GM19328 (cell line): ENCODE data around the gene ETV1.

ENCODE experiments used
- ATAC-seq: cut with Tn5 transposase; IDR thresholded peaks from one replicate; pipeline ENCODE4 v1.9.1; 2021; ENCODE audit warnings: mild to moderate bottlenecking, moderate library complexity; ENCODE audit not compliant: unreplicated experiment

The ETV1 gene

DNA sequence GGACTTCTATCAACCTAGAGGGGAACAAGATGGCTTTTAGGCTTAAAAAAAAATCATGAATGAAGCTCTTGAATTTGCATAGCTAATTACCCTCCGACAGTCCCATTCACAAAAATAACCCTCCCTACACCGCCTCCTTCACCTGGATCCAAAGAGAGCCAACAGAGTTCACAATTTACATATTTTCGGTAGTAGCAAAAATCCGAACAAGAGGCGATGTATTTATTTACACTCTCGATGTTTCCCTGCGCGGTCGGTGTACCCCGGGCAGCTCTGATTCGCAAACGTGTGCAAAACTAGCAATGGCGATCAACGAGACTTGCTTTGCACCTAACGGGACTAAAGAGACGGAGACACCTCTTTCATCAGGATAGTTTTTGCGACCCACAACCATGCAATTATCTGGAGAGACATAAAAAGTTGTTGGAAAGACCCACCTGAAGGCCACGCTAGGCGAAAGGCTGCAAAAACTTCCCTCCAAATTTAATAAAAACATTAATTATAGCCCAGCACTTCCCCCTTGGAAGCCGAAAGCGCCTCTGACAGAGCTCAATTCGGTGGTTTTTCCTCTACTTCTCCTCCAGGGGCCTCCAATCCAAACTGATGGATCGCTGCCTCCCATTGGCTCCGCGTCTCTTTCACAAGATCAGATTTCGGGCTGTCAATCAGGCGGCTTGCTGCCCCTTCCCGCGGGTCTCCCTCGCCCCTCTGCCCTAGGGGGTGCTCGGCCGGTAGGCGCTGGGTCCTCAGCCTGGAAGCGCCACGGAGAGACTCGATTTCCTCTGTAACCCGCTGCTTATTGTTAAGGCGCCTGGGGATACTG lies at the start of gene ETV1:
ETV1 (minus strand) TSS at position 541 of the 823 bp plus-strand sequence. CDS start 614 bp downstream, outside the sequence.
- no peak for ATAC-seq

DNA sequence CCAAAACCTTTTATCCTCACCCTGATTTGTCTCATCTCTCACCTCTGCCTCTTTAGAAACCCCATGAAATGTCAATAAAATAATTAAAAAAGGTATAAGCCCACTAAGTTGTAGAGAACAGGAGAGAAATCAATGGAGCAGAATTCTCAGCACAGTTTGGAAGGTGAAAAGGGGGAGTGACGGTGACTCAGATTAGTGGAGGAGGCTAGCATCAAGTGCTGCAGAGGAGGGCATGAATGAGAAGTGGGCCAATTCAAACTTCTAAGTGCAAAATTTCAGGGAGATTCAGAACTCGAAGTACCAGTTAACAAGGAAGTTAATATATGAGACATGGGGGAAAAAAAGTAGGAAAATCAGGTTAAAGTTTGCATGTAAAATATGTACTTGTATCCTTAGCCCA lies 34.9 kb upstream of the ETV1 start:
- ATAC-seq, result no peak

DNA sequence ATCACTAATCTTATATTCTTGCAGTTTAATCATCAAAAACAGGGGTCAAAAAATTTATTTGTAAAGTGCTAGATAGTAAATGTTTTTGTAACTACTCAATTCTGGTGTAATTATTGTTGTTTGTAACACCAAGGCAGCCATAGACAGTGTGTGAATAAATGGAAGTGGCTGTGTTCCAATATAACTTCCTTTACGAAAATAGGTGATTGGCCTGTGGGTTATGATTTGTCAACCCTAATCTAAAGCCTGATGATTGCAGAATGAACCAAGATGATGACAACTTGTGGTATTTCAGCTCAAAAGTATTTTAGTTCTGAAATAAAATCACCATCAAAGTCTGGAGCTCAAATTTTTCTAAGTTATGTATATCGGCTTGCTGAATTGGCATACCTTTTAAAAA lies 34.4 kb upstream of the ETV1 start:
- ATAC-seq, result no peak

DNA sequence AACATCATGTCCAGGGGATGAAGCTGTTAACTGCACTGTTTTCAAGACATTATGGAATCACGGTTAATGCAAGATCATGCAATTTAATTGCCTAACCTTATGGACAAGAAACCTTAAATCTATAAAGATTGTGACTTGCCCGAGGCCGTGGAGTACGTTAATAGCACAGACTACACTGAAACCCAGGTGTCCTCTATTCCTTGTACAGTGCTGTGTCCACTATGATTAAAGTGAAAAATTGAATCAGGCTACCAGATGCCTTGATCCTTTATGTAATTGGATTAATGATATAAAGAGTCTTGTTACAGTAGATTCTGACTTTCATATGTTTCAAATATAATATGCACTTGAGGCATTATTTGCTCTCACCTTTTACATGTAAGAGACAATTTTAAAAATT lies 33.9 kb upstream of the ETV1 start:
- ATAC-seq, result no peak

DNA sequence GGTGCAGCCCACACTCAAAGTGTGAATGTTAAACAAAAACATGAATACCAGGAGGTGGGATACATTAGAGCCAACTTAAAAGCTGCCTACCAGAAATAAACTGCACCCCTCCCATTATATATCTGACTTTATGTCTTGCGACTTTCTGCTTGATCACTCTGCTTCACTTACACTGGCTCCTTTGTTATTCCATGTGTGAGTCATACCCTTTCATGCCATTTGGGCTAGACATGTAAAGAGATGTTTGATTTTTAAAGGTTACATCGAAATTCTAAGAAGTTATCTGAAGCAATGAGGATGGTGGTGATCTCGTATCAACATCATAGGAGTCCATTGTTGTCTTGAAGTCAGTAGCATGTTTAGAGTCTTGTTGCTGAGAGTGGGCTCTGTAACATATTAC lies 31.6 kb upstream of the ETV1 start:
- ATAC-seq, result no peak

DNA sequence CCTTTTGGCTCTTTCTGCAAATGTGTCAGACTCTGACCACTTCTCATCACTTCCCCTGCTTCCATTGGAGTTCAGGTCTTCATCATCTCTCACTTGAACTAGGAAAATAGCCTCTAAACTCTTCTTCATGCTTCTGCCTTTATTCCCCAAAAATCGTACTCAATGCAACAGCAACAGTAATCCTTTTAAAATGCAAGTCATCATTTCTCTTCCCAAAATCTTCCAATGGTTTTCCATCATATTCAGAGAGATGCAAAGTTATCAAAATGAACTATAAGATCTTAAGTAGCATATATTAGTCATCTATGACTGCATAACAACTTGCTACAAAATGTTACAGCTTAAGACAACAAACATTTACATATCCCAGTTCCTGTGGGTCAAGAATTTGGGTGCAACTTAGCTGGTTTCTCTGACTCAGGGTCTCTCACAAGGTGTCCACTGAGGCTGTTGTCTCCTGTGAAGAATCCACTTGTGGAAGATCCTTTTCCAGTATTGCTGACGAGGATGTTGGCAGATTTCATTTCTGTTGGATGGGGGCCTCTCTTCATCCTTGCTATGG lies 31.0 kb upstream of the ETV1 start:
- no peak for ATAC-seq

DNA sequence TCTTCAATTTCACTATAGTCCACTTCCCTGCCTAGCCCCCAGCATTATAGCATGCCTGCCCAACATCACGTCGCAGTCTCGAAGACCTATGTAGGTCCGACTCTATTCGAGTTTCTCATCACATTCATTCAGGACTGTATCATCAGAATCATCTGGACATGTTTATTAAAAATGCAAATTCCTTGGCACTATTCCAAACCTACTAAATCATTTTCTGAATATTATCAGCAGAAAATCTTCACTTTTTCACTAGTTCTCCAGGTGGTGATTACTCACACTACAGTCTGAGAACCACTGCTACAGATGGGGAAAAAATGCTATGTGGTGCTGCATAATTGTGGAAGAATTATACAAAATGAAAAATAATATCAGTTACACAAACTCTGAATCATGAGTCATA lies 29.3 kb upstream of the ETV1 start:
- no peak for ATAC-seq

DNA sequence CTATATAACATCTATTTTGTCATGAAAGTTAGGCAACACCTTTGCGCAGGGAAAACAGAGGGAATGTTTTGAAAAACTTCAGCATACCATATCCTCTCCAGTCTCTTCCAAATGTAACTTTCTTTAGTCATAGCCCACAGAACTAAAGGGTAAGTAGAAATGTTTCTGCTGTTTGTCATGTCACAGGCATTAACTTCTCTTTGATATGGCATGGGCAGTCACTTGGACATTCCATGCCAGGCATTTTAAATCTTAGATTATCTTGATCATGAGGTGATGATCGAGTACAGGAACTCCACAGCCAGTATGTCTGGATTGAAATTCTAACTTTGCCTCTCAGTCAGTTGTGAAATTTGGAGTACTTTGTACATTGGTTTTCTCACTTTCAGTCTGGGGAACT lies 27.5 kb upstream of the ETV1 start:
- no peak for ATAC-seq

DNA sequence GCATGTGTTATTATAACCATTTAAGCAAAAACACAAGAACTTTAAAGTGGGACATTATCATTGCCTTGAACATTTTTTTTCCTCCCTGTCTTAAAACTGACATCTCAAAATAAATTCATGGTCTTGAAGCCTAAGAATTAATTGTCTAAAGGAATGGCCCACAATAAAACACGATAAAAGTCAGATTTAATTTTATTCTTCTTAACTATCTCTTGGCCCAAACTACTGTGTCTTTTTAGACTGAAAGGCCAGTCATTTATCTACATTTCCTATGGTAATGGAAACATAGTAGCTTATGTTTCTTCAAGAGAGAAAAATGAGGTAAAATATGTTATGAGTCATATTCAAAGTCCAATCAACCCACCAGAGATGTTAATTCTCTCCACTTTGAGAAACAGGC lies 24.4 kb upstream of the ETV1 start:
- ATAC-seq, result no peak

DNA sequence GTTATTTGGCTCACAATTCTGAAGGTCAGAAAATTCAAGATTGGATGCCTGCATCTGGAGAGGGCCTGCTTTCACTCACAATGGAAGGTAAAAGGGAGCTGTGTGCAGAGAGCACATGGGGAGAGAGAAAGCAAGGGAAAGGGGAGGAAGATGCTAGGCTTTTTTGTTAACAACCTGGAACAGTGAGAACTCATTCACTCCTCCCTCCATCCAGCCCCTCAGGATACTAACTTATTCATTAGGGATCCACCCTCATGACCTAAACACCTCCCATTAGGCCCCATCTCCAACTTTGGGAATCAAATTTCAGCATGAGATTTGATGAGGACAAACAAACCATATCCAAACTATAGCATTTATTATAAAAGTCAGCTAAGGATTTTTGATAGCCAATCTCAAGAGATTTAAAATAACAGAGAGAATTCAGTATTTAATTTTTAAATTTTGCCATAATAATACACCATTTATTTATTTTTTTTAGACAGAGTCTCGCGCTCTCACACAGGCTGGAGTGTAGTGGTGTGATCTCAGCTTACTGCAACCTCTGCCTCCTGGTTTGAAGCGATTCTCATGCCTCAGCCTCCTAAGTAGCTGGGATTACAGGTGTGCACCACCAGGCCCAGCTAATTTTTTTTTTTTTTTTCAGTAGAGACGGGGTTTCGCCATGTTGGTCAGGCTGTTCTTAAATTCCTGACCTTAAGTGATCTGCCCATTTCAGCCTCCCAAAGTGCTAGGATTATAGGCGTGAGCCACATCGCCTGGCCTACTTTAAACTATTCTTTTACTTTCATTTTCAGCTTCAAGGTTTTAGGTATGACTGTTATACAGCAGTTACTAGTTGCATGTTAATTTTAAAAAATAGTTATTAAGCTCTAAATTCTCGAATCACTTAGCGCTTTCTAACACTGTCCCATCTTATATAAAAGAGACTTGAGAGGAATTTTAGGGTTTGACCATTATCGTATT lies 20.3 kb upstream of the ETV1 start:
- no peak for ATAC-seq

DNA sequence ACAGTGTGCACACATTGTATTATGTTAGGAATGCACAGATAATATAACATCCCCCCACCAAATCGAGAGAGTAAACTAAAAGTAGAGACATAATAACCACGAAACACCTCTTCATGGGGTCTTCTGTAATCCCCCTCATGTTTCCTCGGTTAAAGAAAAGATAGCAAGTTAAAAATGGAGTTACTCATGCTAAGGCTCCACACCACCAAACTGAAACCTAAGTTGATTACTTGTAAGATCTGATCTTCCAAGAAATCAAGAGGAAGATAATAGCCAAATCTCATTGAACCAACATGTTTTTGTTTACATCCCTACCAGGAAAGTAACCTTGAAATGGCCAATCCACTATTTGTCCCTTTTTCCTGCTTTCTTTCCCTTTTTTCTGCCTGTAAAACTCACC lies 11.7 kb upstream of the ETV1 start:
- no peak for ATAC-seq

DNA sequence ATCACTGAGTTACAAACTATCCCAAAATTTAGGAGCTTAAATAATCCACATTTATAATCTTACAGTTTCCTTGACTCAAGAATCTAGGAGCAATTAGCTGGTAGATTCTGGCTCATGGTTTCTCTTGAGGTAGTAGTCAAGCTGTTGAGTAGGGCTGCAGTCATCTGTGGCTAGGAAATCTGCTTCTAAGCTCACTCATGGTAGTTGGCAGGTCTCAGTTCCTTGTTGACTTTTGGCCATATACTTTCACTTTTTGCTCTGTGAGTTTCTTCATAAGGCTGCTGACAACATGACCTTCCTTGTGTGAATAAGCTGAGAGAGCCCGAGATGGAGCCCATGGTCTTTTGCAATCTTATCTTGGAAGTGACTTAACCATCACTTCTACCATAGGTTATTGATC lies 10.8 kb upstream of the ETV1 start:
- ATAC-seq, result no peak

DNA sequence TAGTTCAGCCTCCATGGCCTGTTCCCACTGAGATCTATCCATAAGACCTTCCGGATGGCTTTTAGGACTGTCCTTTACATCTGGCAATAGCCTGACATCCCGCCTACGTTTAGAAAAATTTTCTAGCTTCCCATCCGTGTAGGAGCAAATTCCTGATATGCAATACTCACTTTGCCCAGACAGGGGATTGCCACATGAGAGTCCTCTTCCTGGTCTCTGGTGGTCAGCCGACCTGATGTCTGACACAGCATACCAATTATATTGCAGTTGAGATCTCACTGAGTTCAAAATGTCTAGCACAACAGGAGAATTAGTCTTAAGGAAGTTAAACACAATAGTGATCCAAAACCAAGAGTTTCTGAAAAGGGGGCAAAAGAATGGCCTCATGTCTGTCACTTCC lies 9.4 kb upstream of the ETV1 start:
- ATAC-seq, result no peak

DNA sequence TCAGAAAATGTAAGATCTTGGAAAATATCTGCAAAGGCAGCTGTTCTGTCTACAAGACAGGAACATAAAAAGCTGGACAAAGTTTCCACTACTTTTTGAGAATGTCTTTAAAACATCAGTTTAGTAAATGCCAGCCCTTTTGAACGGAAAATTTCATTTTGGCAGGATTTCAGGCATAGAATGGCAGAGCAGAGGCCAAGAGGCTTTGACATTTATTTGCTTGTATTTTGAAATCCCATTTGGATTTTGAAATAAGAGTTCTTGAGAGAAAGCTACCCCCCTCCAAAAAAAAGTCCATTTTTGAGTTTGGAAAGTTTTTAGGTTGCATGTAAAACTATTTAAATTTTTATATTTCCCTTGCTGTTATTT lies 3.1 kb upstream of the ETV1 start:
- no peak for ATAC-seq

DNA sequence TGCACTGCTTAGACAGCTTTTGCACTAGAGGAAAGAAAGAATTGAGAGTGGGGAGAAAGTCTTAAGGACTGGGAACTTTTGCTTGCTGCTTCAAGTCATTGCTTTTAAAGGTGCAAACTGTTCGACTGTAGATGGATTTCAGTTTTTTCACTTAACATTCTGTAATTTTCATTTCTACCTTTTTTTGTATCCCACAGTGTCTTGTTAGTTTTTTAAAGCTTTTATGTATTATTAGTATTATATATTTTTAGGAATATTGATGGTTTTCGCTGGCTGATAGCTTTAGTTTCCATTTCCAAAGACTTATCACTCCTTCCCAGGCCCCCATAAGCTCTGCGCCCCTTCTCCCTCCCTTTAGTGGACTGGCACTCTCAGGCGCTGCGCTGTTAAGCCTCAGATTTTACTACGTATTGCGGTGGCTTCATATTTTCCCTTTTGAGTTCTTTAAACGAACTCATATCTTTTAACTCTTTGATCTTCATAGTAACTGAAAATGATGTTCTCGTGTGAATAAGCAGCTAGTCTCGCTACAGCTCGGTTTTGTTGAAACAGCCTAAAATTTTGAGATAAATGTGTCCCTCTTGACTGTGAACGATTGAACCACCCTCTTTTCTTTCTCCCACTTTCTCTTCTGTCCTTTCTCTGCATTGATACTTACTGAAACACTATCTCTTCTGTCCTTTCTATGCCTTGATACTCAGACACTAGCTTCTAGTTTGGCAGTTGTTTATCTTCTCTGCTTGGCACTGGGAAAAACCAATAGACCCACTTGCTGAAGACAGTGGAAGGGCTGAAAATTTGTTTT lies 2.5 kb upstream of the ETV1 start:
- ATAC-seq, result no peak

DNA sequence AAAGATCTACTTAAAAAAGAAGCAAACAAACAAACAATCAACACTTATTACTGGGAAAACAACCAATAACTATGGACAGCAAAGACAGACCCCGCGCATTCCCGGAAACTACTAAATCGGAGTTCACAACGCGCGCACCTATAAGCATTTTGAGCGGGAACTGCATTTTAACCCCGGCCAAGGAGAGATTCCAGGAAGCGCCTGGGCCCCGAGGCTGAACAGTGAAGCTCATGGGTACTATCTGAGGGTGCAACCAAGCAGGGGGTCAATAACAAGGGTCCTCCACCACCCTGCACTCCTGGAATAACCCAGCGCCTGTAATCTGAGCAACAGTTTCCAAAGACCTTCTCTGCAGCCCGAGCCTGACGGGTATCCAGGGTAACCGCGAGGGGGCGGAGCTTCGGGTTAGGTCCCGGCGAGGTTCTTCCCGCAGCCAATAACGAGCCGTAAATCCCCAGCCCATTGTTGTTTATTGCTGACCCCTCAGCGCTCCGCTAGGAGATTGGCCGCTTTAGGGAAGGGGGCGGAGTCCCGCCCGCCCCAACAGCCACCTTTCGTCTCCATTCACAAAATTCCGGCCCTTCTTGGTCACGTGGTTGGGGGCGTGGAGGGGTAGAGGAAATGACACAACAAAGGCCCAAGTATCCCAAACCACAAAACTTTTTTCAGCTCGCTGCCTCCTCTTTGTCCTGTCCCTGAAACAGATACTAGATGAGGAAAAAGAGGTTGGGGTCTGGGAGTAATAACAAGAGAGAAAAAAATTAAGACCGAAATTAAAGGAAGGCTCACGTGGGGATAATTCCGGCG lies 1.7 kb upstream of the ETV1 start:
- ATAC-seq, result no peak

DNA sequence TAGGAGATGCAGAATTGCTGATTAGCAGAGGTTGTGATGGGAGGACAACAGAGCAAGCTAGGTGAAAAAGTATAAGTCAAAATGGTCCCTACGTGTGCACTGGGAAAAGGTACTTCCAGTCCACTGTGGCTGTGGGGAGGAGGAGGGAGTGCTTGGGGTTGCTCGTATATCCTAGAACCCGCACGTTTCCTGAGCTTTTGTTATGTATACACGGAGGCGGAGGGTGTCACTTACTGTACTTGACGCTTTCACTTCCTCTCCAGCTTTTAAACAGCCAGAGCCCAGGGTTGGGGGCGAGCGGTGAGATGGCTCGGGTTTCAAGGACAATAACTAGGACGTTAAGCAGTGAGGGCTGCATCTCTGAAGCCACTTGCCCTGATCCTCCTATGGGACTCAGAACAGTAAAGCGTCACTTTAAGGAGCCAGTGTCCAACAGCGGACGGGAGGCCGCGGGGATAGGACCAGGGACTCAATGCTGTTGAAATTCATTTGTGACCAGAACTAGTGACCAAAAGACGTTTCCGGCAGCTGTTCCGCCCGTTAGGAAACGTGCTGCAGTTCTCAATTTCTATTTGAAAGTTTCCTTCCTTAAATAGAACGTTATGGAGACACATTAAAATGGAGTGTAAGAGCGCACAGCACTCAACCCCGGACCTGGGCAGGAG lies 985 bp upstream of the ETV1 start:
- no peak for ATAC-seq

DNA sequence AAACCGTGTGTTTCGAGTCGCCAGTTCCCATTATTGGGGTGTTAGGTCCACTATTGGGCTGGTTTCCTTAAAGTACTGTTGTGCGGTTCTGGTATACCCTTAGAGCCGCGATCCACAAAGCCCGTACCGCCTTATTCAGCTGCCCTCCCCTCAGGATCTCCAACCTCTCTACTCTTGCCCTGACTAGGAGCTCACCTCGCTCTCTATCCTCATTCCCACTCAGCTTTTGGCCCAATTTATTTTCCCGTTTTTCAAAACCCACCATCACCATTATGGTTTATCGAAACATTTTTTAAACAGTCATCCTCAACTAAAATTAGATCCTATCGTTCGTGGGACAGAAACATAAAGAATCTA lies 461 bp upstream of the ETV1 start:
- ATAC-seq, result no peak

DNA sequence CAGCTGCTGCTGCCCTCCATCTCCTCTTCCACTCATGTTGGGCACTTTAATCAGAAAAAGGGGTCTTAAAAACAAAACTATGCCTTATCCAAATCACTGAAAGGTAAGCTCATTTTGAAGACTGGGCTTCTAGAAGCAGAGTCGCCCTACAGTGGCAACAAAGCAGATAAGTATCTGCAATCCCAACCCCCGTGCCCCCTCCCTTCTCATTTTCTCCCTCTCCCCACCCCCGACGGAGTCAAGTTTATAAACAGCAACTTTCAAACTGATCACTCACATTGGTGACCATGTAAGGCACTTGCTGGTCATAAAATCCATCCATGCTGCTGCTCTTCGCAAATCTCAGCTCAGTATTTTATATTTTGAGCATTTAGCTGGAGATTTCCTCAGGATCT lies 738 bp downstream of the ETV1 start:
- no peak for ATAC-seq

DNA sequence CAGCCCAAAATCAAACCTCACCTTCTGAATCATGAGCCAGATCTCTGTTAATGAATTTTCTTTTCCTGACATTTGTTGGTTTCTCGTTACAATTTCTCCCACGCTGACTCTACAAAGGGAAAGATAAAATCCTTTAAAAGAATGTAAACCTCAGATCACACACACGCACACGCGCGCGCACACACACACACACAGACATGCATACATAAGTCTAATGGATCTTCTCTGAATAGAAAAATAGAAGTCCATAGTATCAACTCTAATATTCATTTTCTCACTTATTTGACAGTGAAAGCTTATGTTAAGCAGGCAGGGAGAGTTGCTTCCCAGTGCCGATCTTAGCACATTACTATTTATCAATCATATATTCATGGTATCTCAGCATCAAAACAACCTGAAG lies 1.4 kb downstream of the ETV1 start:
- ATAC-seq, result no peak
